ENCODE measurements around the gene NWD2. TPM values are rescaled to one million over a fixed set of nuclear protein-coding genes. Genes with fewer than 3 reads are reported as not detected.

NWD2 gene
- total and polyA plus RNA-seq, 10 donors: 0.05 TPM; not detected in 9

- intact Hi-C loops (cut with DNase I; ENCODE audit: low total_unique reads): no loop called here
- H3K9me3 ChIP-seq: no peaks in the 10 kb centered on the region
- H3K36me3 ChIP-seq: no peaks in the 10 kb centered on the region
- WGBS, 5 donors: 86 to 92% (median 89%) methylated on average over 2 of the region's 2 CpGs
- peaks cover 0 to 8% (median 0%) of the 10 kb centered on the region in 7 donors for H3K27me3 ChIP-seq (replicated peaks in 1 of 7)
- no peak for DNase-seq
- H3K4me3 ChIP-seq: no peak overlapping the region
- H3K27ac ChIP-seq: no peak overlapping the region
- TF ChIP-seq POLR2AphosphoS5 (IDR thresholded peaks at IDR 0.05): no peak
- no peaks in the 10 kb centered on the region for H3K4me1 ChIP-seq
These were observed 182.7 kb downstream of the NWD2 start for GRCh38 chr4:37427193-37427592.

GRCh38 chr4:37429906-37430305 is 185.4 kb downstream of the NWD2 start:
- no peak for DNase-seq
- Histone ChIP-seq H3K36me3 (no peaks in the 10 kb centered on the region), H3K27ac (no peak overlapping the region), H3K27me3 (replicated peaks in 1 of 7) (peaks cover 0 to 17% (median 0%) of the 10 kb centered on the region in 7 donors), H3K4me1 (no peaks in the 10 kb centered on the region), H3K9me3 (no peaks in the 10 kb centered on the region), H3K4me3 (no peak overlapping the region)
- intact Hi-C loops (cut with DNase I; ENCODE audit: low total_unique reads): no loop called here
- TF ChIP-seq POLR2AphosphoS5 (IDR thresholded peaks at IDR 0.05) (no peak), POLR2A (IDR thresholded peaks at IDR 0.05) (no peak), CTCF (IDR thresholded peaks at IDR 0.05 in 8 of 11, conservative IDR thresholded peaks at IDR 0.05 in 3 of 11) (no peak)

- H3K27me3 ChIP-seq (replicated peaks in 1 of 7): peaks cover 0 to 17% (median 0%) of the 10 kb centered on the region in 7 donors
- no peak overlapping the region for H3K4me3 ChIP-seq
- intact Hi-C loops (cut with DNase I; ENCODE audit: low total_unique reads): no loop called here
- no peaks in the 10 kb centered on the region for H3K4me1 ChIP-seq
- H3K36me3 ChIP-seq: no peaks in the 10 kb centered on the region
- 74 to 83% (median 81%) methylated on average over 3 of the region's 3 CpGs for WGBS, 5 donors
- no peak for DNase-seq
- TF ChIP-seq CTCF (IDR thresholded peaks at IDR 0.05 in 8 of 11, conservative IDR thresholded peaks at IDR 0.05 in 3 of 11): no peak
- TF ChIP-seq POLR2A (IDR thresholded peaks at IDR 0.05): no peak
- TF ChIP-seq POLR2AphosphoS5 (IDR thresholded peaks at IDR 0.05): no peak
- no peak overlapping the region for H3K27ac ChIP-seq
- H3K9me3 ChIP-seq: no peaks in the 10 kb centered on the region
These were observed 186.3 kb downstream of the NWD2 start for GRCh38 chr4:37430718-37431416.

- Histone ChIP-seq H3K4me1 (no peaks in the 10 kb centered on the region), H3K27me3 (replicated peaks in 1 of 7) (peaks cover 0 to 17% (median 0%) of the 10 kb centered on the region in 7 donors), H3K36me3 (no peaks in the 10 kb centered on the region), H3K4me3 (no peak overlapping the region), H3K9me3 (no peaks in the 10 kb centered on the region), H3K27ac (no peak overlapping the region)
- no peak for TF ChIP-seq CTCF (IDR thresholded peaks at IDR 0.05 in 8 of 11, conservative IDR thresholded peaks at IDR 0.05 in 3 of 11)
- TF ChIP-seq POLR2AphosphoS5 (IDR thresholded peaks at IDR 0.05): no peak
- TF ChIP-seq POLR2A (IDR thresholded peaks at IDR 0.05): no peak
- WGBS, 5 donors: 10 to 38% (median 24%) methylated on average over 1 of the region's 1 CpG
- no peak for DNase-seq
- intact Hi-C loops (cut with DNase I; ENCODE audit: low total_unique reads): no loop called here
These were observed 186.8 kb downstream of the NWD2 start for GRCh38 chr4:37431417-37431743.

Data from spleen (tissue), 11 donors.